B cell (primary cell): ENCODE measurements around the gene CFD. TPM values are rescaled to one million over a fixed set of nuclear protein-coding genes. Genes with fewer than 3 reads are reported as not detected.
A peak's percentile ranks its signal among the peaks of the same experiment; 100 is the strongest.

Source experiments
- ATAC-seq: fragments of 200-7000 bp; cut with Tn5 transposase; one replicate; pipeline ENCODE4 v1.10.0; 2021; ENCODE audit warnings: low read depth, mild to moderate bottlenecking, moderate number of reproducible peaks, moderate library complexity
- CTCF ChIA-PET: fragments of 350-600 bp; sonication (Branson Sonifier 250); formaldehyde crosslinking; loops from one replicate; lab custom pipeline; 2021; ENCODE audit warnings: antibody characterized with exemption, inconsistent platforms; lab: Charles Lee
- POLR2A ChIA-PET: fragments of 350-600 bp; sonication (Branson Sonifier 250); formaldehyde crosslinking; loops from one replicate; lab custom pipeline; 2021; ENCODE audit warnings: antibody characterized with exemption; lab: Charles Lee
- DNase-seq: peaks from one replicate; pipeline ENCODE4 v3.0.0; 2013
- H2AFZ ChIP-seq: 2 replicates; pipeline ENCODE4 v1.6.1; 2012; ENCODE audit warnings: mild to moderate bottlenecking, low read depth, low read length; ENCODE audit not compliant: insufficient read depth, poor library complexity, severe bottlenecking
- H3K27ac ChIP-seq, 2 donors: 1 replicate in 1 of 2; 2 replicates in 1 of 2; pipeline ENCODE4 v1.5.1; 2012 to 2013; ENCODE audit warnings: low read length in 2 of 2, mild to moderate bottlenecking in 2 of 2, moderate library complexity in 1 of 2
- H3K27me3 ChIP-seq, 4 experiments: fragments of 200-600 bp in 1 of 4; sonication (generic) in 1 of 4; replicated peaks in 1 of 4; 1 replicate in 2 of 4; 2 replicates in 2 of 4; pipeline versions ENCODE4 v1.6.1 to v1.7.0; 2013 to 2016; ENCODE audit warnings: low read length in 3 of 4, mild to moderate bottlenecking in 2 of 4, mixed read lengths in 1 of 4, moderate library complexity in 1 of 4; ENCODE audit not compliant: insufficient read depth in 4 of 4, control insufficient read depth in 3 of 4; ENCODE audit errors: control extremely low read depth in 1 of 4
- H3K36me3 ChIP-seq, 2 experiments: replicated peaks in 1 of 2; 1 replicate in 1 of 2; 2 replicates in 1 of 2; pipeline versions ENCODE4 v1.6.1 to v1.7.1; 2013; ENCODE audit warnings: low read length in 1 of 2; ENCODE audit not compliant: insufficient read depth in 2 of 2, control insufficient read depth in 1 of 2; ENCODE audit errors: control extremely low read depth in 1 of 2, extremely low read depth in 1 of 2
- H3K4me1 ChIP-seq, 2 donors: fragments of 200-600 bp in 1 of 2; sonication (generic) in 1 of 2; 1 replicate in 1 of 2; 2 replicates in 1 of 2; pipeline versions ENCODE4 v1.5.1 to v1.6.1; 2013 to 2017; ENCODE audit warnings: low read length in 2 of 2; ENCODE audit not compliant: control insufficient read depth in 2 of 2, insufficient read depth in 2 of 2
- H3K4me2 ChIP-seq: replicated peaks from 2 replicates; pipeline ENCODE3; 2012; ENCODE audit warnings: mild to moderate bottlenecking, low read depth, low read length; ENCODE audit not compliant: poor library complexity, severe bottlenecking
- H3K4me3 ChIP-seq, 5 experiments: fragments of 200-600 bp in 1 of 5; sonication (generic) in 1 of 5; 1 replicate in 3 of 5; 2 replicates in 2 of 5; pipeline versions ENCODE4 v1.5.1 to v1.7.0; 2011 to 2016; ENCODE audit warnings: low read length in 4 of 5, mild to moderate bottlenecking in 4 of 5, low read depth in 2 of 5, control low read depth in 1 of 5, moderate library complexity in 1 of 5; ENCODE audit not compliant: insufficient read depth in 1 of 5; ENCODE audit errors: control extremely low read depth in 1 of 5, extremely low read depth in 1 of 5
- H3K79me2 ChIP-seq: fragments of 200-600 bp; sonication (generic); one replicate; pipeline ENCODE4 v1.6.0; 2016; ENCODE audit warnings: low read length; ENCODE audit not compliant: control insufficient read depth, insufficient read depth
- H3K9ac ChIP-seq: fragments of 200-600 bp; sonication (generic); 2 replicates; pipeline ENCODE4 v1.6.1; 2017; ENCODE audit warnings: mild to moderate bottlenecking, low read length, moderate library complexity
- H3K9me3 ChIP-seq, 3 donors: one replicate each; pipeline versions ENCODE4 v1.6.1 to v1.7.1; 2013; ENCODE audit warnings: low read length in 2 of 3; ENCODE audit not compliant: control insufficient read depth in 2 of 3, insufficient read depth in 1 of 3; ENCODE audit errors: control extremely low read depth in 1 of 3
- H4K20me1 ChIP-seq: 2 replicates; pipeline ENCODE4 v1.6.0; 2012; ENCODE audit warnings: mild to moderate bottlenecking, low read length; ENCODE audit not compliant: insufficient read depth, control insufficient read depth, poor library complexity, severe bottlenecking
- H3K27ac Mint-ChIP-seq: one replicate; pipeline ENCODE4 v1.8.0; 2021; ENCODE audit warnings: mixed read lengths
- H3K27me3 Mint-ChIP-seq: one replicate; pipeline ENCODE4 v1.8.0; 2021; ENCODE audit warnings: mixed read lengths
- H3K4me1 Mint-ChIP-seq: one replicate; pipeline ENCODE4 v1.8.0; 2021; ENCODE audit warnings: mixed read lengths
- H3K4me3 Mint-ChIP-seq: one replicate; pipeline ENCODE4 v1.8.0; 2021; ENCODE audit warnings: mixed read lengths
- H3K9me3 Mint-ChIP-seq: one replicate; pipeline ENCODE4 v1.8.0; 2022; ENCODE audit warnings: mixed read lengths; ENCODE audit not compliant: insufficient read depth
- CTCF ChIP-seq: fragments of 200-600 bp; IDR thresholded peaks from one replicate; pipeline ENCODE4 v1.8.0; 2022; ENCODE audit warnings: antibody characterized with exemption, mild to moderate bottlenecking
- EZH2 ChIP-seq: IDR thresholded peaks from 2 replicates; pipeline ENCODE4 v1.6.1; 2012; ENCODE audit warnings: borderline replicate concordance, low read depth, mild to moderate bottlenecking, moderate library complexity, low read length; ENCODE audit not compliant: insufficient read depth, poor library complexity, severe bottlenecking
- WGBS: methylation state at CpG from one replicate; pipeline ENCODE4 v1.1.5; 2013; ENCODE audit warnings: missing lambda C conversion rate; ENCODE audit not compliant: insufficient coverage; 5-methylcytosine and 5-hydroxymethylcytosine counted together
- intact Hi-C: fragments of 100-400 bp; cut with micrococcal nuclease; formaldehyde crosslinking; loops from one replicate; pipeline ENCODE4 v1.10.0; 2022
- polyA plus RNA-seq: library from polyadenylated mRNA; depleted of rRNA; stranded (reverse); fragments of >200 nt; gene quantifications from 2 replicates; pipeline ENCODE4 v1.2.3, GENCODE V29; 2012
- total RNA-seq, 2 donors: library from RNA; stranded (reverse); fragments of 120-200 nt in 1 of 2; gene quantifications; 1 replicate in 1 of 2; 2 replicates in 1 of 2; pipeline versions ENCODE4 v1.2.3 to v1.2.4, GENCODE V29; 2013 to 2022

Gene CFD
- total and polyA plus RNA-seq, 2 donors (not counting 1 experiment from before 2014, with no cell fraction given): 0.79 to 6.6 TPM

GRCh38 chr19:873561-874041, 14.1 kb downstream of the CFD start:
- ATAC-seq (no peak), DNase-seq (peak; percentile 34)
- H3K27me3 ChIP-seq: no peaks in the 10 kb centered on the region
- H3K36me3 ChIP-seq: peaks cover 0 to 10% of the 10 kb centered on the region in 2 experiments
- H3K9me3 ChIP-seq: peaks cover 0 to 3% (median 0%) of the 10 kb centered on the region in 3 donors
- peaks cover 7% of the 10 kb centered on the region for H4K20me1 ChIP-seq
- H3K9ac ChIP-seq: no peak overlapping the region
- no peak overlapping the region for H2AFZ ChIP-seq
- no peak overlapping the region for H3K27ac ChIP-seq
- Mint-ChIP-seq H3K4me3 (no peak overlapping the region), H3K27me3 (no peaks in the 10 kb centered on the region), H3K4me1 (peaks cover 9% of the 10 kb centered on the region), H3K9me3 (no peaks in the 10 kb centered on the region), H3K27ac (no peak overlapping the region)
- peaks cover 8 to 17% of the 10 kb centered on the region in 2 donors for H3K4me1 ChIP-seq
- intact Hi-C loops: no loop called here
- POLR2A ChIA-PET: no interaction called here
- H3K79me2 ChIP-seq: no peaks in the 10 kb centered on the region
- CTCF ChIA-PET: interaction anchor here (1.5 kb wide), 1 partner anchor 10 kb away, joined by 5 read pairs; no protein-coding TSS in a partner anchor
- H3K4me3 ChIP-seq: no peak overlapping the region
- TF ChIP-seq EZH2: no peak
- H3K4me2 ChIP-seq: no peak overlapping the region
- WGBS: 97% methylated on average over 22 of the region's 22 CpGs

- DNase-seq (peak; percentile 47), ATAC-seq (no peak)
- intact Hi-C loops: no loop called here
- H3K79me2 ChIP-seq: peaks cover 9% of the 10 kb centered on the region
- H3K4me2 ChIP-seq: no peak overlapping the region
- Mint-ChIP-seq H3K27ac (no peak overlapping the region), H3K4me1 (peaks cover 9% of the 10 kb centered on the region), H3K27me3 (no peaks in the 10 kb centered on the region), H3K9me3 (no peaks in the 10 kb centered on the region), H3K4me3 (no peak overlapping the region)
- TF ChIP-seq CTCF (no peak), EZH2 (no peak)
- 95% methylated on average over 23 of the region's 28 CpGs for WGBS
- peaks cover 0 to 3% (median 0%) of the 10 kb centered on the region in 3 donors for H3K9me3 ChIP-seq
- POLR2A ChIA-PET: interaction anchor here (1.5 kb wide), 1 partner anchor 33 kb away, joined by 4 read pairs; no protein-coding TSS in a partner anchor
- H3K9ac ChIP-seq: no peak overlapping the region
- H4K20me1 ChIP-seq: peaks cover 19% of the 10 kb centered on the region
- H3K27me3 ChIP-seq: no peaks in the 10 kb centered on the region
- peaks cover 0 to 17% of the 10 kb centered on the region in 2 experiments for H3K36me3 ChIP-seq
- no peak overlapping the region for H3K27ac ChIP-seq
- no peak overlapping the region for H3K4me3 ChIP-seq
- H2AFZ ChIP-seq: no peak overlapping the region
- H3K4me1 ChIP-seq: peaks cover 8 to 17% of the 10 kb centered on the region in 2 donors
- CTCF ChIA-PET: interaction anchor here (0.8 to 2.1 kb wide), 3 partner anchors 12 to 43 kb away, joined by 3 to 6 read pairs (median 3); no protein-coding TSS in a partner anchor
These were observed 15.9 kb downstream of the CFD start for GRCh38 chr19:875265-875879.
